ENCODE data around the gene PRRX2. TPM values are rescaled to one million over a fixed set of nuclear protein-coding genes. Genes with fewer than 3 reads are reported as not detected.

Gene PRRX2
- total RNA-seq, 1 experiment from 2014 or later, result 12.7 TPM

GRCh38 chr9:129675620-129676019 is 10.2 kb downstream of the PRRX2 start:
- TF ChIP-seq CTCF (conservative IDR thresholded peaks at IDR 0.05; ENCODE audit: low read depth, low read length) (no peak), EZH2 (IDR thresholded peaks at IDR 0.05; ENCODE audit: borderline replicate concordance, low read depth, low read length, poor library complexity, severe bottlenecking) (no peak)
- Histone ChIP-seq H3K36me3 (ENCODE audit: insufficient read depth, low read length, poor library complexity, severe bottlenecking) (no peaks in the 10 kb centered on the region), H3K4me3 (ENCODE audit: low read depth, low read length, poor library complexity, severe bottlenecking) (no peak overlapping the region), H3K4me1 (ENCODE audit: insufficient read depth, low read length, poor library complexity, severe bottlenecking) (peaks cover 10% of the 10 kb centered on the region), H3K27ac (ENCODE audit: low read depth, low read length, poor library complexity, severe bottlenecking) (no peak overlapping the region), H3K27me3 (replicated peaks; ENCODE audit: insufficient read depth, low read depth, low read length, poor library complexity) (no peaks in the 10 kb centered on the region), H3K9me3 (ENCODE audit: low read depth, low read length, poor library complexity, severe bottlenecking) (no peaks in the 10 kb centered on the region)
- intact Hi-C loops (cut with micrococcal nuclease; ENCODE audit: unreplicated experiment), result no loop called here
- DNase-seq (ENCODE audit: low spot score), result no peak
- CTCF ChIA-PET, result no interaction called here
- POLR2A ChIA-PET (ENCODE audit: low non-redundant PET), result no interaction called here
- BruUV-seq (replicated peaks), result no TSS peak

GRCh38 chr9:129676287-129676686 is 10.8 kb downstream of the PRRX2 start:
- Histone ChIP-seq H3K27ac (ENCODE audit: low read depth, low read length, poor library complexity, severe bottlenecking) (no peak overlapping the region), H3K9me3 (ENCODE audit: low read depth, low read length, poor library complexity, severe bottlenecking) (no peaks in the 10 kb centered on the region), H3K27me3 (replicated peaks; ENCODE audit: insufficient read depth, low read depth, low read length, poor library complexity) (no peaks in the 10 kb centered on the region), H3K4me1 (ENCODE audit: insufficient read depth, low read length, poor library complexity, severe bottlenecking) (peaks cover 4% of the 10 kb centered on the region), H3K36me3 (ENCODE audit: insufficient read depth, low read length, poor library complexity, severe bottlenecking) (no peaks in the 10 kb centered on the region), H3K4me3 (ENCODE audit: low read depth, low read length, poor library complexity, severe bottlenecking) (no peak overlapping the region)
- no TSS peak for BruUV-seq (replicated peaks)
- intact Hi-C loops (cut with micrococcal nuclease; ENCODE audit: unreplicated experiment), result no loop called here
- TF ChIP-seq EZH2 (IDR thresholded peaks at IDR 0.05; ENCODE audit: borderline replicate concordance, low read depth, low read length, poor library complexity, severe bottlenecking) (no peak), CTCF (conservative IDR thresholded peaks at IDR 0.05; ENCODE audit: low read depth, low read length) (no peak)
- ChIA-PET POLR2A (ENCODE audit: low non-redundant PET) (no interaction called here), CTCF (no interaction called here)
- DNase-seq (ENCODE audit: low spot score), result no peak

- no peaks in the 10 kb centered on the region for H3K27me3 ChIP-seq (replicated peaks; ENCODE audit: insufficient read depth, low read depth, low read length, poor library complexity)
- CTCF ChIA-PET, result no interaction called here
- POLR2A ChIA-PET (ENCODE audit: low non-redundant PET), result no interaction called here
- H3K9me3 ChIP-seq (ENCODE audit: low read depth, low read length, poor library complexity, severe bottlenecking), result no peaks in the 10 kb centered on the region
- no peaks in the 10 kb centered on the region for H3K4me1 ChIP-seq (ENCODE audit: insufficient read depth, low read length, poor library complexity, severe bottlenecking)
- intact Hi-C loops (cut with micrococcal nuclease; ENCODE audit: unreplicated experiment), result no loop called here
- no peak for DNase-seq (ENCODE audit: low spot score)
- H3K27ac ChIP-seq (ENCODE audit: low read depth, low read length, poor library complexity, severe bottlenecking), result no peak overlapping the region
- H3K36me3 ChIP-seq (ENCODE audit: insufficient read depth, low read length, poor library complexity, severe bottlenecking), result no peaks in the 10 kb centered on the region
- no peak for TF ChIP-seq CTCF (conservative IDR thresholded peaks at IDR 0.05; ENCODE audit: low read depth, low read length)
- TF ChIP-seq EZH2 (IDR thresholded peaks at IDR 0.05; ENCODE audit: borderline replicate concordance, low read depth, low read length, poor library complexity, severe bottlenecking), result no peak
- H3K4me3 ChIP-seq (ENCODE audit: low read depth, low read length, poor library complexity, severe bottlenecking), result no peak overlapping the region
- BruUV-seq (replicated peaks), result no TSS peak
Observed at GRCh38 chr9:129676975-129677374, 11.5 kb downstream of the PRRX2 start.
